ENCODE measurements around the gene TRPV4.

GRCh38 chr12:109763201-109763841 lies 69.9 kb downstream of the TRPV4 start:
- TF ChIP-seq POLR2A (IDR thresholded peaks at IDR 0.05): no peak
- no peak for TF ChIP-seq CTCF (IDR thresholded peaks at IDR 0.05)

Data from body of pancreas (tissue), 4 donors.